Hematopoietic multipotent progenitor cell treated with erythropoietin and hydrocortisone succinate and interleukin-3 and kit ligand, for 17 days (in vitro differentiated cells): ENCODE data around the gene DUSP7.

Source experiments
- DNase-seq: peaks from one replicate; pipeline ENCODE4 v3.0.0-alpha.2; 2015; ENCODE audit warnings: low spot score

The DUSP7 gene

DNA sequence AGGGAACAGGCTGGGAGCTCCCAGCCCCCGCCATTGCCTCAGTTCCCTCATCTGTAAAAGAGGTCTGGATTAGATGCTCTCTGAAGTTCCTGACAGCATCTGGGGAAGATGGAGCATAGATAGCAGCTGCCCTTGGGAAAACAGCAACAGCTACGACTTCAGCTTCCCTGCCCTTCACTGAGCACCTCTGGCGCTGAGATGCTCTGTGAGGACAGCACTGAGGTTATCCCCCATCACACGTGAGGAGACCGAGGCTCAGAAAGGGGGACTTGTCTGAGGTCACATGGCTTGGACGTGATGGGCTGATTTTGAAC lies 49.6 kb downstream of the DUSP7 start:
- DNase-seq: no peak

DNA sequence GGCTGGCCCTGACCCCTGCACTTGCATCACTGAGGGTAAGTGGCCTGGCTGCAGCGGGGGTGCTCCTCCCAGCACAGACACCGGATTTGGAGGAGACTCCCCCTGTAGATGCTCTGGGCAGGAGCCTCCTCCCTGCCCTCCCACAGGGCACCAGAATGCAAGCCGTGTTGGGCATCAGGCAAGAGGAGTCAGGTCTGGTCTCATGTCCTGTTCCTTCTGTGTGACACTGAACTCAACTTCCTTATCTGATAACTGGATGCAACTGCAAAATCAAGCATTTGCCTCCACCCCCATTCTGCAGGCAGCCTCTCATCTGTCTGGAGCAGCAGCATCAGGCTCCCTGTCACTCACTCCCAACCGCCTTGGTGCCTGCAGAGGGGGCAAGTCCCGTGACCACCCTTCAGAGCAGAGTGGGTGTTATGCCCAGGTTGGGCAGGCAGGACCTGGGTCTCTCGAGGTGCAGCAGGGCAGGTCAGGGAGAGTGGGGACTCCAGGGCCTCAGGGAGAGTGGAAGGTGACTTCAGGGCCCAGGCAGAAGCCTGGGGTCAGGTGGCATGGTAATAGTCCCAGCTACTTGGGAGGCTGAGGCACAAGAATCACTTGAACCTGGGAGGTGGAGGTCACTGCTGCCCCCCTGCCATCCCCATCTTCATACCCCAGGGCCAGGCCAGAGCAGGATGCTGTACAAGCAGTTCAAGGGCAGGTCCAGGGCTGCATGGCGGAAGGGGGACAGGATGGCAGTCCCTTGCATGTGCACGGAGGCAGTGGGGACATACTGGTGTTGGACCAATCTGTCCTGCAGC lies 50.2 kb downstream of the DUSP7 start:
- no peak for DNase-seq

DNA sequence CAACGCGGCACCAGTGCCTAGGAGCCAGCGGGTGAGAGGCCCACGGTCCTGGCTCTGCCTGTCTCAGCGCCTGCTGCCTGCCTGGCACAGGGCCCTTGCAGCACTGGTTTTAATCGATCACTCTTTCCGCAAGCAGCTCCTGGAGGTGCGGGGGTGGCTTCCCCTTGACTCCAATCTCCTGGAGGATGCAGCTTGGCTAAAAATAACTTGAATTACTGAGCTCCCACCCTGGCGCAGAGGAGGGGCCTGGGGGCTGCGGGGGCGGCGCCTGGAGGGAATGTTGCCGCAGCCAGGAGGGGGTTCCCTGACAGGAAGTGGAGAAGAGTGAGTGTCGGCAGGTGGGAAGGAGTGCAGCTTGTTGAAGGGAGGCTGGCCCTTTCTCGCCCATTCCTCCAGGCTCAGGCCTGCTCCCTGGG lies 50.8 kb downstream of the DUSP7 start:
- DNase-seq: no peak

GRCh38 chr3:52004906-52005395 lies 51.4 kb downstream of the DUSP7 start:
- no peak for DNase-seq

GRCh38 chr3:52004163-52004787 lies 52.1 kb downstream of the DUSP7 start:
- no peak for DNase-seq

- no peak for DNase-seq
These were observed 53.6 kb downstream of the DUSP7 start for GRCh38 chr3:52002748-52003147.

DNA sequence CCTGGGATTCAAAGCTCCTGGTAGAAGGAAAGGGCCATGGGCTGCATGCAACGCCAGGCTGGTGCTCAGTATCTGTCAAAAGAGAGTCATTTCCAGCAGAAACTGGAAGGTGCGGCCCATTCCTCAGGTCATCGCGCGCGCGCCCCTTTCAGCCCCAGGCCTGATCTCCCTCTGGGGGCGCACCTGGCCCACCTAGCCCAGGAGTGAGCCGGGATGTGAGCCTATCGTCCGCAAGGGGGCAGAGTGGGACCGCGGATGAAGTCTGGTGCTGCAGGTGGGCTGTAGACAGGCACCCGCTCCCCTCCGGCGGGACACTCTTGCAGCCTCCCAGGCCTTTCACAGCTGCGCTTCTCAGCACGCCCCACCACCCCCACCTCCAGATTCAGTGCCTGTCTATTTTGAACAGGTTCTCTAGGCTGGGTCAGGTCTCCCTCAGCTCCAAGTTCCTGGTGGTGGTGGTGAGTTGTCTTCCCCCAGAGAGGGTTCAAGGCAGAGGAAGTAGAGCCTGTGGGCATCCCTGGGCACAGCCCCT lies 54.9 kb downstream of the DUSP7 start:
- DNase-seq: peak; percentile 81

GRCh38 chr3:51999846-52000245 lies 56.5 kb downstream of the DUSP7 start:
- peak; percentile 70 for DNase-seq
